MM.1S (cell line): ENCODE results near the gene USP24.

Source experiments
- DNase-seq: peaks from one replicate; pipeline ENCODE4 v3.0.0-alpha.2; 2015
- H2AFZ ChIP-seq: fragments of 300-600 bp; sonication (generic); 2 replicates; pipeline ENCODE4 v1.6.0; 2016; ENCODE audit warnings: antibody characterized with exemption, low read length
- H3F3A ChIP-seq: fragments of 300-600 bp; sonication (generic); 2 replicates; pipeline ENCODE4 v1.6.1; 2016; ENCODE audit warnings: mild to moderate bottlenecking, antibody characterized with exemption, low read length, moderate library complexity, mixed read lengths; ENCODE audit not compliant: insufficient read depth
- H3K27ac ChIP-seq: fragments of 300-600 bp; sonication (generic); 2 replicates; pipeline ENCODE4 v1.5.1; 2016; ENCODE audit warnings: mild to moderate bottlenecking, low read length
- H3K27me3 ChIP-seq: fragments of 300-600 bp; sonication (generic); replicated peaks from 2 replicates; pipeline ENCODE4 v1.6.0; 2016; ENCODE audit warnings: low read length; ENCODE audit not compliant: insufficient read depth
- H3K36me3 ChIP-seq: fragments of 300-600 bp; sonication (generic); replicated peaks from 2 replicates; pipeline ENCODE4 v1.6.1; 2016; ENCODE audit warnings: mild to moderate bottlenecking, low read length, mixed read lengths; ENCODE audit not compliant: insufficient read depth
- H3K4me1 ChIP-seq: fragments of 300-600 bp; sonication (generic); 2 replicates; pipeline ENCODE4 v1.6.1; 2016; ENCODE audit warnings: low read length, mixed read lengths
- H3K4me2 ChIP-seq: fragments of 300-600 bp; sonication (generic); 2 replicates; pipeline ENCODE4 v1.6.0; 2016; ENCODE audit warnings: low read depth, low read length
- H3K4me3 ChIP-seq: fragments of 300-600 bp; sonication (generic); 2 replicates; pipeline ENCODE4 v1.5.1; 2016; ENCODE audit warnings: low read length, mixed read lengths
- H3K79me2 ChIP-seq: fragments of 300-600 bp; sonication (generic); 2 replicates; pipeline ENCODE4 v1.6.1; 2016; ENCODE audit warnings: mixed run types, low read length, mixed read lengths
- H3K9ac ChIP-seq: fragments of 300-600 bp; sonication (generic); 2 replicates; pipeline ENCODE4 v1.6.1; 2016; ENCODE audit warnings: low read length, mixed read lengths
- H3K9me2 ChIP-seq: fragments of 300-600 bp; sonication (generic); replicated peaks from 2 replicates; pipeline ENCODE4 v1.6.1; 2016; ENCODE audit warnings: mild to moderate bottlenecking, low read length, mixed read lengths; ENCODE audit not compliant: insufficient read depth
- H3K9me3 ChIP-seq: fragments of 300-600 bp; sonication (generic); replicated peaks from 2 replicates; pipeline ENCODE4 v1.6.1; 2016; ENCODE audit warnings: mild to moderate bottlenecking, low read length, mixed read lengths; ENCODE audit not compliant: insufficient read depth
- H4K20me1 ChIP-seq: fragments of 300-600 bp; sonication (generic); 2 replicates; pipeline ENCODE4 v1.6.1; 2016; ENCODE audit warnings: mild to moderate bottlenecking, low read length, moderate library complexity, mixed read lengths; ENCODE audit not compliant: insufficient read depth
- EZH2 ChIP-seq: fragments of 300-600 bp; sonication (generic); optimal IDR thresholded peaks from 2 replicates; pipeline ENCODE3; 2017; ENCODE audit warnings: low read depth, mild to moderate bottlenecking, antibody characterized with exemption, low read length, mixed read lengths
- EZH2phosphoT487 ChIP-seq: fragments of 300-600 bp; sonication (generic); IDR thresholded peaks from 2 replicates; pipeline ENCODE4 v1.6.1; 2018; ENCODE audit warnings: antibody characterized with exemption, low read length
- TF ChIP-seq, protein P1 (sequence below): fragments of 300-600 bp; sonication (generic); IDR thresholded peaks from 2 replicates; pipeline ENCODE4 v1.5.1; 2016; ENCODE audit warnings: antibody characterized with exemption, low read length, mixed read lengths

USP24 gene

GRCh38 chr1:55212349-55213150 lies 2.6 kb downstream of the USP24 start:
- DNase-seq, result no peak
- Histone ChIP-seq H2AFZ (no peak overlapping the region), H3K9me2 (no peaks in the 10 kb centered on the region), H3K4me2 (no peak overlapping the region), H3K9me3 (no peaks in the 10 kb centered on the region), H3K4me1 (peaks cover 27% of the 10 kb centered on the region), H3K4me3 (no peak overlapping the region), H3K79me2 (peaks cover 83% of the 10 kb centered on the region), H3K27me3 (no peaks in the 10 kb centered on the region), H3F3A (no peaks in the 10 kb centered on the region; the same call in 1 of the 2 replicates), H4K20me1 (no peaks in the 10 kb centered on the region; the same call in 1 of the 2 replicates), H3K36me3 (no peaks in the 10 kb centered on the region), H3K27ac (no peak overlapping the region), H3K9ac (no peak overlapping the region)
- TF ChIP-seq EZH2phosphoT487 (no peak), EZH2 (no peak)
- TF ChIP-seq, protein P1, sequence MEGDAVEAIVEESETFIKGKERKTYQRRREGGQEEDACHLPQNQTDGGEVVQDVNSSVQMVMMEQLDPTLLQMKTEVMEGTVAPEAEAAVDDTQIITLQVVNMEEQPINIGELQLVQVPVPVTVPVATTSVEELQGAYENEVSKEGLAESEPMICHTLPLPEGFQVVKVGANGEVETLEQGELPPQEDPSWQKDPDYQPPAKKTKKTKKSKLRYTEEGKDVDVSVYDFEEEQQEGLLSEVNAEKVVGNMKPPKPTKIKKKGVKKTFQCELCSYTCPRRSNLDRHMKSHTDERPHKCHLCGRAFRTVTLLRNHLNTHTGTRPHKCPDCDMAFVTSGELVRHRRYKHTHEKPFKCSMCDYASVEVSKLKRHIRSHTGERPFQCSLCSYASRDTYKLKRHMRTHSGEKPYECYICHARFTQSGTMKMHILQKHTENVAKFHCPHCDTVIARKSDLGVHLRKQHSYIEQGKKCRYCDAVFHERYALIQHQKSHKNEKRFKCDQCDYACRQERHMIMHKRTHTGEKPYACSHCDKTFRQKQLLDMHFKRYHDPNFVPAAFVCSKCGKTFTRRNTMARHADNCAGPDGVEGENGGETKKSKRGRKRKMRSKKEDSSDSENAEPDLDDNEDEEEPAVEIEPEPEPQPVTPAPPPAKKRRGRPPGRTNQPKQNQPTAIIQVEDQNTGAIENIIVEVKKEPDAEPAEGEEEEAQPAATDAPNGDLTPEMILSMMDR, result no peak

DNA sequence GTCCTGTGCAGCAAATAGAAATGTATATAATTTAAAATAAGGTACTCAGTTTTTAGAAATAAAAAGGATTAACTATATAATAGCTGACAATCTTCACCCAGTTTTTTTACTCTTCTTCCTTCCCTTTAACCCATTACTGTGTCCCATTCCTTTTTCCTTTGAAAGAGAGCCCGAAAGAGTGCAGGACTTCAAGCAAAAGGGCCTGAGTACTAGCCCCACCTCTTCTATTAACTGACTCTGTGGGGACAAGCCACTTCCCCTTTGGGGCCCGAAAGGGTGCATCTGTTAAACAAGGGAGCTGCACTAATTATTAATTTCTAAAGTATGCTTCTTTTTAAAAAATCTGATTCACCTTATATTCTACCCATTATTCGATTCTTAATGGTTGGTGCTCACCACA lies 3.3 kb downstream of the USP24 start:
- Histone ChIP-seq H3K4me3 (no peak overlapping the region), H2AFZ (no peak overlapping the region), H3K79me2 (peaks cover 89% of the 10 kb centered on the region), H3K36me3 (no peaks in the 10 kb centered on the region), H3K4me1 (peaks cover 27% of the 10 kb centered on the region), H3K9me3 (no peaks in the 10 kb centered on the region), H3K9ac (no peak overlapping the region), H3K27me3 (no peaks in the 10 kb centered on the region), H3K27ac (no peak overlapping the region), H3F3A (no peaks in the 10 kb centered on the region; the same call in 1 of the 2 replicates), H3K4me2 (no peak overlapping the region), H4K20me1 (no peaks in the 10 kb centered on the region; the same call in 1 of the 2 replicates), H3K9me2 (no peaks in the 10 kb centered on the region)
- no peak for DNase-seq
- TF ChIP-seq EZH2 (no peak), EZH2phosphoT487 (no peak)
- TF ChIP-seq, protein P1, result no peak

DNA sequence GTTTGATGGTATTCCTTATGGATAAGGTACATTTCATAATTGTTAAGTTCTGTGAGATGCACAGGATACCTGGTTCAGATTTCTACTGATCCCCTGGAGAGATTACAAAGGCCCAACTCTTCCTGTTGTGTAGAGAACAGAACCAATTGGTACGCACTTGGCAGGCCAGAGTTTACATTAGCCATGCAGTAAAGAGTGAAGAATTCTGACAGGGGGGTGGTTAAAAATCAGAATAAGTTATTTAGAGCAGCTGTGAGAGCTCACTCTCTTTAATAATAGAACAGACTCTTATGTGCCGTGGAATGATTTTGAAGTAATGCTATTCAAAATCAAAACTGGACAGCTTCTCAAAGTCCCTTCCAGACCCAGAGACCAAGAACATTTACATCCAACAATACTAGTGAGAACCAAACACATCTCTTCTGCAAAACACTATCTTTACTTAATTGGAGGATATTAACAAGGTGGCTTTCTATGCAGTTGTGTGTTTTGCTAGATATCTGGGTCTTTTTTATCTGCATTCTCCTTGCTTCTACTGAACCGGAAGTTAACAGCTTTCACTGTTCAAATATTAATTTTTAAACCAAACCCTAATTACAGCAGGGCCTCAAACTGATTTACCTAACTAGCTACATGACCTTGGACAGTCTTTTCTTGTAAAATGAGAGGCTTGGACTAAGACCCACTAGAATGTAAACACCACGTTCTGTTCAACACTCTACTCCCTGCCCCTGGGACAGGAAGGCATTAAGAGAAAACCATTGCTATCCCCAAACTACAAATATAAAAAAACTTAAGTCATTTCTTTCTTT lies 4.0 kb downstream of the USP24 start:
- Histone ChIP-seq H3K9ac (no peak overlapping the region), H3K4me2 (no peak overlapping the region), H3K9me3 (no peaks in the 10 kb centered on the region), H3F3A (no peaks in the 10 kb centered on the region; the same call in 1 of the 2 replicates), H3K4me1 (peaks cover 24% of the 10 kb centered on the region), H3K36me3 (no peaks in the 10 kb centered on the region), H3K4me3 (no peak overlapping the region), H3K79me2 (peaks cover 96% of the 10 kb centered on the region), H3K9me2 (no peaks in the 10 kb centered on the region), H3K27me3 (no peaks in the 10 kb centered on the region), H4K20me1 (no peaks in the 10 kb centered on the region; the same call in 1 of the 2 replicates), H3K27ac (no peak overlapping the region), H2AFZ (no peak overlapping the region)
- DNase-seq, result no peak
- TF ChIP-seq, protein P1, result no peak
- TF ChIP-seq EZH2 (no peak), EZH2phosphoT487 (no peak)
